ENCODE data around the gene HEBP1. TPM values are rescaled to one million over a fixed set of nuclear protein-coding genes. Genes with fewer than 3 reads are reported as not detected.

The HEBP1 gene

GRCh38 chr12:12925388-12925787, 74.7 kb downstream of the HEBP1 start:
- Histone ChIP-seq H3K9me3 (replicated peaks in 1 of 2; ENCODE audit: control insufficient read depth in 2 of 2, insufficient read depth in 1 of 2, low read depth in 1 of 2, low read length in 2 of 2) (peaks cover 0 to 6% of the 10 kb centered on the region in 2 donors), H2BK120ac (ENCODE audit: low read depth, low read length) (no peak overlapping the region), H3K4me2 (ENCODE audit: insufficient read depth, low read length, poor library complexity, severe bottlenecking) (no peak overlapping the region), H2BK15ac (ENCODE audit: low read length) (no peak overlapping the region), H4K8ac (ENCODE audit: low read depth, low read length) (no peak overlapping the region), H3K36me3 (replicated peaks in 1 of 2; ENCODE audit: control insufficient read depth in 2 of 2, insufficient read depth in 2 of 2, low read length in 2 of 2) (no peaks in the 10 kb centered on the region), H3K14ac (ENCODE audit: low read length) (no peak overlapping the region), H3K79me1 (ENCODE audit: low read depth, low read length) (no peaks in the 10 kb centered on the region), H3K4me1 (ENCODE audit: control insufficient read depth in 2 of 2, insufficient read depth in 1 of 2, low read depth in 1 of 2, low read length in 2 of 2) (peaks cover 2% of the 10 kb centered on the region in 2 donors), H3K18ac (ENCODE audit: low read length) (no peak overlapping the region), H3K4ac (ENCODE audit: low read length) (no peak overlapping the region), H2AK5ac (ENCODE audit: low read depth, low read length) (no peak overlapping the region), H3K27ac (replicated peaks; ENCODE audit: low read length) (no peak overlapping the region), H3K23ac (ENCODE audit: low read depth, low read length, poor library complexity) (no peak overlapping the region), H4K91ac (ENCODE audit: low read depth, low read length, poor library complexity) (no peak overlapping the region), H2BK5ac (ENCODE audit: low read length) (no peak overlapping the region), H3K4me3 (ENCODE audit: low read length in 2 of 2) (no peak overlapping the region), H3K27me3 (ENCODE audit: control insufficient read depth in 3 of 3, insufficient read depth in 3 of 3, low read depth in 1 of 3, low read length in 3 of 3) (no peaks in the 10 kb centered on the region), H2AFZ (ENCODE audit: low read length) (no peak overlapping the region), H3K9ac (ENCODE audit: low read depth, low read length, poor library complexity) (no peak overlapping the region), H2BK12ac (ENCODE audit: low read length) (no peak overlapping the region)
- no peak for DNase-seq (ENCODE audit: low spot score)
- WGBS, 2 donors (ENCODE audit: extremely low coverage in 2 of 2, insufficient read length in 2 of 2, insufficient replicate concordance in 1 of 2), result no CpG with 5 or more reads among the region's 1 CpG

Small RNA genes within 50 kb of the gene (small RNA-seq; reads per million reads assigned to genes)
- not detected for gene RF00604 (ENCODE audit: insufficient read depth)

Measured in neuronal stem cell (in vitro differentiated cells).